Vagina (tissue), 2 donors: Measurements from ENCODE around the gene CABLES2. TPM values are rescaled to one million over a fixed set of nuclear protein-coding genes. Genes with fewer than 3 reads are reported as not detected.

ENCODE experiments used
- DNase-seq, 2 donors: peaks; one replicate each; pipeline ENCODE4 v3.0.0-alpha.2; 2017; ENCODE audit errors: extremely low spot score in 2 of 2
- H3K27ac ChIP-seq: fragments of 200-600 bp; sonication (generic); one replicate; pipeline ENCODE4 v1.5.1; 2019
- H3K27me3 ChIP-seq: fragments of 200-600 bp; sonication (generic); one replicate; pipeline ENCODE4 v1.5.1; 2019
- H3K36me3 ChIP-seq, 2 donors: fragments of 200-600 bp; sonication (generic); one replicate each; pipeline ENCODE4 v1.5.1; 2017 to 2019
- H3K4me1 ChIP-seq: fragments of 200-600 bp; sonication (generic); one replicate; pipeline ENCODE4 v1.5.1; 2019
- H3K4me3 ChIP-seq, 2 donors: fragments of 200-600 bp; sonication (generic); 1 replicate in 1 of 2; 2 replicates in 1 of 2; pipeline ENCODE4 v1.5.1; 2016 to 2019
- H3K9me3 ChIP-seq: fragments of 200-600 bp; sonication (generic); one replicate; pipeline ENCODE4 v1.5.1; 2019
- POLR2A ChIP-seq, 2 donors: fragments of 450-650 bp; IDR thresholded peaks; one replicate each; pipeline ENCODE4 v1.6.1; 2017; ENCODE audit warnings: antibody characterized with exemption in 2 of 2, mild to moderate bottlenecking in 2 of 2, moderate library complexity in 2 of 2
- POLR2AphosphoS5 ChIP-seq, 2 donors: sonication (generic); formaldehyde crosslinking; IDR thresholded peaks; one replicate each; pipeline ENCODE4 v1.9.0; 2017; ENCODE audit warnings: antibody characterized with exemption in 2 of 2, mild to moderate bottlenecking in 2 of 2, low read depth in 1 of 2; ENCODE audit not compliant: insufficient read depth in 1 of 2
- intact Hi-C: fragments of 100-400 bp; cut with DNase I; formaldehyde crosslinking; loops from one replicate; pipeline ENCODE4 v1.15.1; 2023
- total RNA-seq: library from RNA; depleted of rRNA; stranded (reverse); fragments of >200 nt; gene quantifications from one replicate; pipeline ENCODE4 v1.2.3, GENCODE V29; 2016
- TF ChIP-seq, protein P1 (sequence below), 3 experiments: fragments of 450-650 bp in 2 of 3; fragments of 200-600 bp in 1 of 3; sonication (generic) in 1 of 3; IDR thresholded peaks; one replicate each; pipeline ENCODE4 v1.5.1; 2017 to 2019; ENCODE audit warnings: antibody characterized with exemption in 3 of 3, mild to moderate bottlenecking in 2 of 3, moderate library complexity in 2 of 3

Gene CABLES2
- total RNA-seq, 1 donor from 2014 or later: 1.5 TPM

DNA sequence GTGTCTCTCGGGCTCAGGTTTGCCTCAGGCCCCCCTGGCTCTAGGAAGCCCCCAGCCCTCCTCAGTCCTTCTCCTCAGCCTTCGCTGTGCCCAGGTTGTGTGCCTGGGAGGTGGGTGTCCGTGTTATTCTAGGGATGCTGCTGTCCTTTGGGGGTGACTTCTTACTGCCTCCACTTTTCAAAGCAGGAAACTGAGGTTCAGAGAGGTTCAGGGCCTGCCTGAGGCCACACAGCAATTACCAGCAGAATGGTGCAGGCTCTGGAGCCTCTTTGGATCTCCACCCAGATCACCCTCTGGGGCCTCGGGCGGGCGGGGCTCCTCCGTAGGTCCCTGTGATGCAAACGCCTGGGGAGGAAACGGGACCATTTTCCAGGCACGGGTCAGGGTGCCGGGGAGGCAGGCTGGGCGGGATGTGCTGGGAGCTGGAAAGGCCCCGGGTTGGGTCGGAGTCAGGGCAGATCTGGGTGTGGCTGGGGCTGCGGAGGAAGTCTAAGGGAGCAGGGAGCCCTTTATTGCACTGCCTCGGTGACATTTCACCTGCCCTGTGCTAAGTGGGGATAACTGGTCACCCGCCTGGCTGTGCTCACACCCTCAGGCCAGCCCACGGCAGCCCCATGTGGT, 45.5 kb upstream of the CABLES2 start:
- H3K36me3 ChIP-seq: no peaks in the 10 kb centered on the region
- TF ChIP-seq, protein P1, sequence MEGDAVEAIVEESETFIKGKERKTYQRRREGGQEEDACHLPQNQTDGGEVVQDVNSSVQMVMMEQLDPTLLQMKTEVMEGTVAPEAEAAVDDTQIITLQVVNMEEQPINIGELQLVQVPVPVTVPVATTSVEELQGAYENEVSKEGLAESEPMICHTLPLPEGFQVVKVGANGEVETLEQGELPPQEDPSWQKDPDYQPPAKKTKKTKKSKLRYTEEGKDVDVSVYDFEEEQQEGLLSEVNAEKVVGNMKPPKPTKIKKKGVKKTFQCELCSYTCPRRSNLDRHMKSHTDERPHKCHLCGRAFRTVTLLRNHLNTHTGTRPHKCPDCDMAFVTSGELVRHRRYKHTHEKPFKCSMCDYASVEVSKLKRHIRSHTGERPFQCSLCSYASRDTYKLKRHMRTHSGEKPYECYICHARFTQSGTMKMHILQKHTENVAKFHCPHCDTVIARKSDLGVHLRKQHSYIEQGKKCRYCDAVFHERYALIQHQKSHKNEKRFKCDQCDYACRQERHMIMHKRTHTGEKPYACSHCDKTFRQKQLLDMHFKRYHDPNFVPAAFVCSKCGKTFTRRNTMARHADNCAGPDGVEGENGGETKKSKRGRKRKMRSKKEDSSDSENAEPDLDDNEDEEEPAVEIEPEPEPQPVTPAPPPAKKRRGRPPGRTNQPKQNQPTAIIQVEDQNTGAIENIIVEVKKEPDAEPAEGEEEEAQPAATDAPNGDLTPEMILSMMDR (IDR thresholded peaks at IDR 0.05): no peak
- no peak for TF ChIP-seq POLR2AphosphoS5 (IDR thresholded peaks at IDR 0.05; ENCODE audit: insufficient read depth in 1 of 2, low read depth in 1 of 2)
- no peak for TF ChIP-seq POLR2A (IDR thresholded peaks at IDR 0.05)
- intact Hi-C loops: no loop called here
- no peaks in the 10 kb centered on the region for H3K27me3 ChIP-seq
- no peaks in the 10 kb centered on the region for H3K4me1 ChIP-seq
- DNase-seq: no peak
- no peak overlapping the region for H3K4me3 ChIP-seq
- H3K9me3 ChIP-seq: no peaks in the 10 kb centered on the region
- no peak overlapping the region for H3K27ac ChIP-seq

DNA sequence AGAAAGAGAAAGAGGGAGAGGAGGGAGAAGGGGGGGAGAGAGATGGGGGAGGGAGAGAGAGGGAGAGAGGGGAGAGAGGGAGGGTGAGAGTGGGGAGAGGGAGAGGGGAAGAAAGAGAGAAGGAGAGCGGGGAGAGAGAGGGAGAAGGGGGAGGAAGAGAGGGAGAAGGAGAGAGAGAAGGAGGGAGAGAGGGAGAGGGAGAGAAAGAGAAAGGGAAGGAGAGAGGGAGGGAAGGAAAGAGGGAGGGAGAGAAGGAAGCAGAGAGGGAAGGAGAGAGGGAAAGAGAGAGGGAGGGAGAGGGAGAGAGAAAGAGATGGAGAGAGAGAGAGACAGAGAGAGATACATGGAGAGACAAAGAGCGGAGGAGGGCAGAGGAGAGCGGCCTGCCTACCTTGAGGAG, 44.9 kb upstream of the CABLES2 start:
- no peak overlapping the region for H3K27ac ChIP-seq
- TF ChIP-seq, protein P1 (IDR thresholded peaks at IDR 0.05): no peak
- TF ChIP-seq POLR2A (IDR thresholded peaks at IDR 0.05) (no peak), POLR2AphosphoS5 (IDR thresholded peaks at IDR 0.05; ENCODE audit: insufficient read depth in 1 of 2, low read depth in 1 of 2) (no peak)
- no peaks in the 10 kb centered on the region for H3K27me3 ChIP-seq
- no peaks in the 10 kb centered on the region for H3K36me3 ChIP-seq
- H3K4me1 ChIP-seq: no peaks in the 10 kb centered on the region
- intact Hi-C loops: no loop called here
- no peak overlapping the region for H3K4me3 ChIP-seq
- no peak for DNase-seq
- no peaks in the 10 kb centered on the region for H3K9me3 ChIP-seq

DNA sequence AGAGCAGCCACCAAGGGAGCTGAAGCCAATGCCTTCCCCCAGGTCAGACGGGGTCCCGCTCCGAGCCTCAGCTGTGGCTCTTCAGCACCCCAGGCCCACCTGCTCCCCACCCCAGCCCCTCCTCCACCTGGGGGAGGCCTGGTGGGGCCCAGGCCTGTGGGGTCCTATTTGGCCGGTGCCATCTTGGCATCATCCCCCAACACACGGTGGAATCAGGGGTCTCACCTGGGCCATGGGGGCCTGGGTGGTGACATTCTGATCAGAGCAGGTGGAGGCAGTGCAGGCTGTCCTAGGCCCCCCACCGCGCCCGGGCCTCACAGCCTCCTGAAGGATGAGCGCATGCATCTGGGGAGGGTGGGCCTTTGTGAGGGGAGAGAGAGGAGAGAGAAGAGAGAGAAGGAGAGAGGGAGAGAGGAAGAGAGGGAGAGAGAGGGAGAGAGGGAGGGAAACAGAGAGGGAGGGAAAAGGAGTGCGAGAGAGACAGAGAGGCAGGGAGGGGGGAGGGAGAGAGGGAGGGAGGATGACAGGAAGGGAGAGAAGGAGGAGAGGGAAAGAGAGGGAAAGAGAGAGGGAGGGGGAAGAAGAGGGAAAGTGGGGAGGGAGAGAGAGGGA, 44.2 kb upstream of the CABLES2 start:
- H3K27ac ChIP-seq: no peak overlapping the region
- H3K27me3 ChIP-seq: no peaks in the 10 kb centered on the region
- no peak for DNase-seq
- H3K4me1 ChIP-seq: no peaks in the 10 kb centered on the region
- no peaks in the 10 kb centered on the region for H3K36me3 ChIP-seq
- H3K9me3 ChIP-seq: no peaks in the 10 kb centered on the region
- TF ChIP-seq POLR2AphosphoS5 (IDR thresholded peaks at IDR 0.05; ENCODE audit: insufficient read depth in 1 of 2, low read depth in 1 of 2) (no peak), POLR2A (IDR thresholded peaks at IDR 0.05) (no peak)
- TF ChIP-seq, protein P1 (IDR thresholded peaks at IDR 0.05): no peak
- intact Hi-C loops: no loop called here
- H3K4me3 ChIP-seq: no peak overlapping the region

DNA sequence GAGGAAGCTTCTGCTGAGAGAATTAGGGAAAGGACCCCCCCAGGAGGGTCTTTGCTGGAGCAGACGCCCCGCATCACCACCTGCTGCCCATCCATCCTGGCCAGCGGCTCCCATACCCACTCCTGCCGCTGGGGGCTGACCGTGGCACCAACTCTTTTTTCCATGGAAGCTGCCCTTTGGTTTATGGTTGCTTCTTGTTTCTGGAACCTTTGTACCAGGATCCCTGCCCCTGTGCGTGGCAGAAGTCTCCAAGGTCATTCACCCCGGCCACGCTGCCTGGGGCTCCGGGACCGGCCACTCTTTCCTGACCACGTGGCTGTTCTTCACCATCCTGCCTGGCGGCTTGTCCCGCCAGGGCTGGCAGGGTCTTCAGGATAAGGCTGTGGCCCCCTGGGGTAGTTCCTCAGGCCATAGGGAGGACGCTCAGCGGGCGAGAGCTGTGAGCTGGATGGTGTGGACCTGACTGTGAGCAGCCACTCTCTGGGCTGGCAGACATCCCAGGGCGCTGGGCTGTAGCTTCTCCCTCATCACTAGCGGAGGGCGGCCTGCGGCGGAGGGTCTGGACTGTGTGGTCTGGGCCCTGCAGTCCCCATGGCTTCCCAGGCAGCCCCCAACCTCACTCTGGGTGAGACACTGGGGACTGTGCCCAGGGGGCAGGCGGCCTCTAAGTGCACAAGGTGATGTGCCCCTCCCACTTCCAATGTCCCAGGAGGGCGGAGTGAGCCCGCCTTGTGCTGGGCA, 43.0 kb upstream of the CABLES2 start:
- Histone ChIP-seq H3K27me3 (no peaks in the 10 kb centered on the region), H3K4me1 (no peaks in the 10 kb centered on the region), H3K36me3 (no peaks in the 10 kb centered on the region), H3K4me3 (no peak overlapping the region), H3K27ac (no peak overlapping the region), H3K9me3 (no peaks in the 10 kb centered on the region)
- intact Hi-C loops: no loop called here
- DNase-seq: no peak
- TF ChIP-seq, protein P1 (IDR thresholded peaks at IDR 0.05): no peak
- TF ChIP-seq POLR2A (IDR thresholded peaks at IDR 0.05) (no peak), POLR2AphosphoS5 (IDR thresholded peaks at IDR 0.05; ENCODE audit: insufficient read depth in 1 of 2, low read depth in 1 of 2) (no peak)

DNA sequence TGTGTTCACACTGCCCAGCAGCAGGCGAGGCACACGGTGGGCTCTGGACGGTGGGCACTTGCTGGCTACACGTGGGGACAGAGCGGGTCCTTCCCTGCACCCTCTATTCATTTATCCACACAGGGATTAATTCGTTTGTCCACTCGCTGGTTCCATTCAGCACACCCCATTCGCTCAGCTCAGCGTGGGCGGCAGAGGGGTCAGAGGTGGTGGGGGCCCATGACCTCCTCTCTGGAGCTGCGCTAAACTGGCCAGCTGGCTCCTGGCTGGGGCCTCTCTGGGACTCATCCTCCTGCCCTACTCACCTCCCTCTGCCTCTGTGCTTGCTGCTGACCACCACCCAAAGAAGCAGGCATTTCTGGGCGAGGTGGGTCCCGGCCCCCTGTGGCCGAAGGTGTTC, 41.7 kb upstream of the CABLES2 start:
- no peaks in the 10 kb centered on the region for H3K4me1 ChIP-seq
- no peaks in the 10 kb centered on the region for H3K27me3 ChIP-seq
- DNase-seq: no peak
- H3K9me3 ChIP-seq: no peaks in the 10 kb centered on the region
- no peak overlapping the region for H3K27ac ChIP-seq
- no peaks in the 10 kb centered on the region for H3K36me3 ChIP-seq
- TF ChIP-seq, protein P1 (IDR thresholded peaks at IDR 0.05): no peak
- TF ChIP-seq POLR2A (IDR thresholded peaks at IDR 0.05) (no peak), POLR2AphosphoS5 (IDR thresholded peaks at IDR 0.05; ENCODE audit: insufficient read depth in 1 of 2, low read depth in 1 of 2) (no peak)
- intact Hi-C loops: no loop called here
- no peak overlapping the region for H3K4me3 ChIP-seq
